ENCODE results near the gene CEP97. TPM values are rescaled to one million over a fixed set of nuclear protein-coding genes. Genes with fewer than 3 reads are reported as not detected.

Gene CEP97
- total RNA-seq, 1 experiment from 2014 or later, result 20.6 TPM

- CTCF ChIA-PET, result interaction anchor here (0.6 to 3.0 kb wide), 2 partner anchors 96 to 413 kb away, joined by 3 to 29 read pairs; no protein-coding TSS in a partner anchor
Observed at GRCh38 chr3:101811875-101812274, 87.5 kb downstream of the CEP97 start.

GRCh38 chr3:101812895-101813294, 88.5 kb downstream of the CEP97 start:
- no peaks in the 10 kb centered on the region for H3K27me3 ChIP-seq (ENCODE audit: insufficient read depth, low read depth)
- H3K27ac ChIP-seq, result no peak overlapping the region
- ChIA-PET POLR2A (ENCODE audit: unreplicated experiment) (interaction anchor here (0.5 kb wide), 1 partner anchor 125 kb away, joined by 6 read pairs; no protein-coding TSS in a partner anchor), CTCF (interaction anchor here (0.6 to 3.0 kb wide), 2 partner anchors 412 to 417 kb away, joined by 6 to 29 read pairs; no protein-coding TSS in a partner anchor)
- no peaks in the 10 kb centered on the region; the same call in 1 of the 2 replicates for H3K9me3 ChIP-seq (ENCODE audit: insufficient read depth, low read depth)
- peaks cover 16% of the 10 kb centered on the region; the same call in 1 of the 2 replicates for H3F3A ChIP-seq (ENCODE audit: insufficient read depth, low read depth)
- H3K4me1 ChIP-seq (replicated peaks; ENCODE audit: insufficient read depth), result peaks cover 20% of the 10 kb centered on the region
- H2AFZ ChIP-seq, result no peak overlapping the region
- DNase-seq, result no peak
- TF ChIP-seq CTCF (conservative IDR thresholded peaks at IDR 0.05) (no peak), EZH2 (IDR thresholded peaks at IDR 0.05; ENCODE audit: low read depth) (no peak)
- intact Hi-C loops (cut with micrococcal nuclease; ENCODE audit: unreplicated experiment), result loop anchor here (1.0 to 5.0 kb wide), 4 partner anchors 129 to 412 kb away; no protein-coding TSS in a partner anchor
- H3K4me3 ChIP-seq, result no peak overlapping the region
- H3K9me2 ChIP-seq (ENCODE audit: insufficient read depth), result no peaks in the 10 kb centered on the region
- H3K4me2 ChIP-seq, result no peak overlapping the region
- no peaks in the 10 kb centered on the region for H3K36me3 ChIP-seq (ENCODE audit: low read depth)
- BruUV-seq (replicated peaks), result no TSS peak
- no peaks in the 10 kb centered on the region for H4K20me1 ChIP-seq (ENCODE audit: insufficient read depth)
- H3K79me2 ChIP-seq (ENCODE audit: low read depth), result no peaks in the 10 kb centered on the region

More at GRCh38 chr3:101811875-101812274, 87.5 kb downstream of the CEP97 start:
- Histone ChIP-seq H3F3A (ENCODE audit: insufficient read depth, low read depth) (peaks cover 10% of the 10 kb centered on the region; the same call in 1 of the 2 replicates), H3K4me1 (replicated peaks; ENCODE audit: insufficient read depth) (peaks cover 15% of the 10 kb centered on the region), H3K36me3 (ENCODE audit: low read depth) (no peaks in the 10 kb centered on the region), H3K4me3 (no peak overlapping the region), H4K20me1 (ENCODE audit: insufficient read depth) (no peaks in the 10 kb centered on the region), H2AFZ (no peak overlapping the region), H3K9me2 (ENCODE audit: insufficient read depth) (no peaks in the 10 kb centered on the region), H3K27me3 (ENCODE audit: insufficient read depth, low read depth) (no peaks in the 10 kb centered on the region), H3K4me2 (no peak overlapping the region), H3K9me3 (ENCODE audit: insufficient read depth, low read depth) (no peaks in the 10 kb centered on the region; the same call in 1 of the 2 replicates), H3K79me2 (ENCODE audit: low read depth) (no peaks in the 10 kb centered on the region), H3K27ac (no peak overlapping the region)
- DNase-seq, result no peak
- TF ChIP-seq CTCF (conservative IDR thresholded peaks at IDR 0.05), result no peak
- no peak for TF ChIP-seq EZH2 (IDR thresholded peaks at IDR 0.05; ENCODE audit: low read depth)
- POLR2A ChIA-PET (ENCODE audit: unreplicated experiment), result no interaction called here
- BruUV-seq (replicated peaks), result no TSS peak
- intact Hi-C loops (cut with micrococcal nuclease; ENCODE audit: unreplicated experiment), result loop anchor here (5.0 kb wide), 2 partner anchors 130 to 265 kb away; no protein-coding TSS in a partner anchor

- H3K36me3 ChIP-seq (ENCODE audit: low read depth), result no peaks in the 10 kb centered on the region
- no peak overlapping the region for H3K27ac ChIP-seq
- no peaks in the 10 kb centered on the region for H4K20me1 ChIP-seq (ENCODE audit: insufficient read depth)
- BruUV-seq (replicated peaks), result no TSS peak
- no peaks in the 10 kb centered on the region for H3K79me2 ChIP-seq (ENCODE audit: low read depth)
- no peaks in the 10 kb centered on the region for H3K27me3 ChIP-seq (ENCODE audit: insufficient read depth, low read depth)
- ChIA-PET CTCF (interaction anchor here (0.5 to 3.0 kb wide), 5 partner anchors 11 to 414 kb away, joined by 3 to 29 read pairs (median 3); no protein-coding TSS in a partner anchor), POLR2A (ENCODE audit: unreplicated experiment) (interaction anchor here (0.6 to 0.7 kb wide), 5 partner anchors 35 to 842 kb away, joined by 3 to 11 read pairs (median 3); no protein-coding TSS in a partner anchor)
- no peak for TF ChIP-seq EZH2 (IDR thresholded peaks at IDR 0.05; ENCODE audit: low read depth)
- peak; percentile 95 for TF ChIP-seq CTCF (conservative IDR thresholded peaks at IDR 0.05)
- intact Hi-C loops (cut with micrococcal nuclease; ENCODE audit: unreplicated experiment), result loop anchor here (1.0 to 5.0 kb wide), 5 partner anchors 128 to 411 kb away; no protein-coding TSS in a partner anchor
- peaks cover 20% of the 10 kb centered on the region for H3K4me1 ChIP-seq (replicated peaks; ENCODE audit: insufficient read depth)
- no peaks in the 10 kb centered on the region for H3K9me2 ChIP-seq (ENCODE audit: insufficient read depth)
- no peak overlapping the region for H2AFZ ChIP-seq
- H3F3A ChIP-seq (ENCODE audit: insufficient read depth, low read depth), result peaks cover 16% of the 10 kb centered on the region; the same call in 1 of the 2 replicates
- no peak for DNase-seq
- H3K4me3 ChIP-seq, result no peak overlapping the region
- no peaks in the 10 kb centered on the region; the same call in 1 of the 2 replicates for H3K9me3 ChIP-seq (ENCODE audit: insufficient read depth, low read depth)
- no peak overlapping the region for H3K4me2 ChIP-seq
Observed at GRCh38 chr3:101813817-101814440, 89.5 kb downstream of the CEP97 start.
